K562 (cell line): ENCODE data around the gene DOCK8. TPM values are rescaled to one million over a fixed set of nuclear protein-coding genes. Genes with fewer than 3 reads are reported as not detected.

Source experiments
- ATAC-seq: fragments of 200-7000 bp; cut with Tn5 transposase; 3 replicates; pipeline ENCODE4 v1.9.1; 2020; ENCODE audit warnings: moderate library complexity
- BruUV-seq: library from RNA; stranded (reverse); fragments of 400-500 nt; replicated peaks from 2 replicates; lab custom pipeline; 2021; lab: Mats Ljungman, UMichigan
- CTCF ChIA-PET: fragments of 300-600 bp; formaldehyde crosslinking; extraction: SDS; loops from one replicate; lab custom pipeline; 2021; ENCODE audit warnings: low intra/inter-chr PET ratio; lab: Yijun Ruan, JAX
- POLR2A ChIA-PET: fragments of 300-600, 350-650 bp; sonication (Branson Sonifier 250); formaldehyde crosslinking; extraction: SDS; loops from one replicate; lab custom pipeline; 2021; ENCODE audit warnings: antibody characterized with exemption, inconsistent platforms; lab: Yijun Ruan, JAX
- DNase-seq, 4 experiments: peaks; one replicate each; pipeline versions ENCODE4 v3.0.0 to v3.0.0-alpha.2; 2011 to 2018; ENCODE audit warnings: low spot score in 3 of 4, mixed read lengths in 3 of 4; ENCODE audit errors: extremely low read depth in 1 of 4
- FAIRE-seq: peaks from 2 replicates; lab custom pipeline; 2011; peaks lifted over from hg19 to GRCh38; lab: Jason Lieb, UNC
- H2AFZ ChIP-seq: 2 replicates; pipeline ENCODE4 v1.6.0; 2011; ENCODE audit warnings: low read depth, low read length, control low read depth, inconsistent platforms
- H3K27ac ChIP-seq: fragments of 200-600 bp; 3 replicates; pipeline ENCODE4 v1.8.0; 2011; ENCODE audit warnings: low read depth, mild to moderate bottlenecking, control low read depth, inconsistent platforms, low read length, moderate library complexity, mixed read lengths; ENCODE audit errors: extremely low read depth
- H3K27me3 ChIP-seq, 2 experiments: fragments of 300-600 bp in 1 of 2; 2 replicates in 1 of 2; 3 replicates in 1 of 2; pipeline versions ENCODE4 v1.6.0 to v1.8.0; 2011; ENCODE audit warnings: inconsistent platforms in 2 of 2, low read length in 2 of 2, mild to moderate bottlenecking in 1 of 2, mixed read lengths in 1 of 2, moderate library complexity in 1 of 2; ENCODE audit not compliant: control insufficient read depth in 2 of 2, insufficient read depth in 2 of 2
- H3K36me3 ChIP-seq: fragments of 300-600 bp; 3 replicates; pipeline ENCODE4 v1.8.0; 2011; ENCODE audit warnings: mild to moderate bottlenecking, low read length, inconsistent platforms; ENCODE audit not compliant: control insufficient read depth, insufficient read depth
- H3K4me1 ChIP-seq, 2 experiments: fragments of 200-600 bp in 1 of 2; replicated peaks in 1 of 2; 2 replicates in 1 of 2; 3 replicates in 1 of 2; pipeline versions ENCODE4 v1.5.1 to v1.8.0; 2011; ENCODE audit warnings: inconsistent platforms in 2 of 2, low read length in 2 of 2, mild to moderate bottlenecking in 1 of 2, mixed read lengths in 1 of 2, moderate library complexity in 1 of 2; ENCODE audit not compliant: control insufficient read depth in 2 of 2, insufficient read depth in 2 of 2
- H3K4me2 ChIP-seq: 2 replicates; pipeline ENCODE4 v1.6.1; 2011; ENCODE audit warnings: low read length, control low read depth, inconsistent platforms, mixed read lengths; ENCODE audit not compliant: insufficient read depth
- H3K4me3 ChIP-seq: fragments of 200-600 bp; sonication (generic), shearing (Covaris generic); 2 replicates; pipeline ENCODE4 v1.5.1; 2016; ENCODE audit warnings: control low read depth, inconsistent platforms
- H3K79me2 ChIP-seq: fragments of 200-600 bp; 3 replicates; pipeline ENCODE4 v1.8.0; 2011; ENCODE audit warnings: low read length, inconsistent platforms; ENCODE audit not compliant: control insufficient read depth, insufficient read depth
- H3K9ac ChIP-seq, 2 experiments: 2 replicates each; pipeline versions ENCODE4 v1.6.0 to v1.6.1; 2011; ENCODE audit warnings: low read depth in 2 of 2, low read length in 2 of 2, control low read depth in 1 of 2, inconsistent platforms in 1 of 2, mild to moderate bottlenecking in 1 of 2, mixed read lengths in 1 of 2; ENCODE audit not compliant: insufficient read depth in 1 of 2
- H3K9me1 ChIP-seq: one replicate; pipeline ENCODE4 v1.6.0; 2011; ENCODE audit warnings: inconsistent platforms, mild to moderate bottlenecking, low read length, moderate library complexity; ENCODE audit not compliant: control insufficient read depth, insufficient read depth
- H3K9me3 ChIP-seq: replicated peaks from 2 replicates; pipeline ENCODE4 v1.5.1; 2011; ENCODE audit warnings: low read depth, low read length, inconsistent platforms; ENCODE audit not compliant: control insufficient read depth, insufficient read depth
- H4K20me1 ChIP-seq: replicated peaks from 2 replicates; pipeline ENCODE4 v1.6.1; 2011; ENCODE audit warnings: low read length, inconsistent platforms, mixed read lengths; ENCODE audit not compliant: control insufficient read depth, insufficient read depth
- CTCF ChIP-seq, 3 experiments: IDR thresholded peaks in 2 of 3; conservative IDR thresholded peaks in 1 of 3; 2 replicates each; pipeline ENCODE4 v1.5.1; 2011 to 2012; ENCODE audit warnings: low read length in 3 of 3, mild to moderate bottlenecking in 3 of 3, control low read depth in 2 of 3, improper control_type of control experiment in 1 of 3, inconsistent platforms in 1 of 3, low read depth in 1 of 3, mixed read lengths in 1 of 3, moderate library complexity in 1 of 3; ENCODE audit not compliant: insufficient read depth in 2 of 3
- RAD21 ChIP-seq, 2 experiments: fragments of 250-450 bp in 1 of 2; fragments of 450-650 bp in 1 of 2; sonication (Bioruptor Pico) in 1 of 2; formaldehyde crosslinking in 1 of 2; IDR thresholded peaks in 1 of 2; conservative IDR thresholded peaks in 1 of 2; 2 replicates each; pipeline versions ENCODE4 v1.4.0 to v1.8.0; 2020 to 2022; ENCODE audit warnings: mild to moderate bottlenecking in 2 of 2, moderate library complexity in 1 of 2
- REST ChIP-seq, 2 experiments: fragments of 450-650 bp; formaldehyde crosslinking in 1 of 2; IDR thresholded peaks; 2 replicates each; pipeline versions ENCODE4 v1.4.0 to v1.6.1; 2014 to 2020; ENCODE audit warnings: mild to moderate bottlenecking in 2 of 2, borderline replicate concordance in 1 of 2, low read depth in 1 of 2
- SMAD1 ChIP-seq: fragments of 150-350 bp; IDR thresholded peaks from 2 replicates; pipeline ENCODE4 v1.6.1; 2014; ENCODE audit warnings: low read length, low read depth; ENCODE audit not compliant: partially characterized antibody
- SMC3 ChIP-seq: conservative IDR thresholded peaks from 2 replicates; pipeline ENCODE4 v1.6.1; 2011; ENCODE audit warnings: low read depth, low read length, improper control_type of control experiment; ENCODE audit not compliant: insufficient read depth
- WGBS: fragments of 100-300 bp; shearing (Covaris generic); methylation state at CpG from one replicate; pipeline ENCODE4 v1.1.6; 2016; ENCODE audit warnings: low coverage, mixed read lengths; ENCODE audit not compliant: insufficient coverage; ENCODE audit errors: missing lambda C conversion rate; 5-methylcytosine and 5-hydroxymethylcytosine counted together
- in situ Hi-C: fragments of 300-500 bp; cut with MboI; formaldehyde crosslinking; loops from 4 replicates; pipeline ENCODE4 v1.15.0; 2018; ENCODE audit warnings: inconsistent platforms, mixed read lengths
- intact Hi-C: fragments of 100-400 bp; cut with micrococcal nuclease; formaldehyde crosslinking; loops from 2 replicates; pipeline ENCODE4 v1.14.2; 2022
- polyA plus RNA-seq, 8 experiments: library from polyadenylated mRNA; depleted of rRNA in 4 of 8; stranded (reverse) in 5 of 8; unstranded in 3 of 8; fragments of >200 nt; fragmentation: Nextera tagmentation in 2 of 8; fragmentation: Illumina TruSeq in 1 of 8; extraction: Ambion mirVana in 2 of 8; extraction: Trizol in 1 of 8; gene quantifications; 2 replicates each; pipeline versions ENCODE4 v1.2.1 to v1.2.3, GENCODE V29; 2011 to 2014; ENCODE audit warnings: inconsistent platforms in 1 of 8, missing spikeins in 1 of 8
- total RNA-seq, 7 experiments: library from RNA; depleted of rRNA in 6 of 7; stranded (reverse); fragments of >200 nt in 6 of 7; fragmentation: Illumina TruSeq in 2 of 7; extraction: Trizol in 2 of 7; gene quantifications; 2 replicates each; pipeline versions ENCODE4 v1.2.1 to v1.2.3, GENCODE V29; 2011 to 2021; ENCODE audit warnings: low replicate concordance in 1 of 7

Gene DOCK8
- total and polyA plus RNA-seq, 9 of the 15 experiments (the other 6 are each of a cell fraction or from before 2014, with no cell fraction given), result 14.4 to 53.8 (median 25.1) TPM

GRCh38 chr9:385818-386398 is 171.2 kb downstream of the DOCK8 start:
- no peaks in the 10 kb centered on the region for H3K9me3 ChIP-seq
- ChIA-PET CTCF (interaction anchor here (0.5 to 1.0 kb wide), 2 partner anchors 176 to 623 kb away, joined by 3 to 5 read pairs; no protein-coding TSS in a partner anchor), POLR2A (no interaction called here)
- H3K36me3 ChIP-seq, result peaks cover 45% of the 10 kb centered on the region; the same call in 2 of the 3 replicates
- no peaks in the 10 kb centered on the region for H4K20me1 ChIP-seq
- no peaks in the 10 kb centered on the region for H3K27me3 ChIP-seq
- no peaks in the 10 kb centered on the region for H3K9me1 ChIP-seq
- WGBS, result 61% methylated on average over 9 of the region's 9 CpGs
- H2AFZ ChIP-seq, result no peak overlapping the region
- ATAC-seq (peak; percentile 95), DNase-seq (peak; percentile 28 to 46 (median 34))
- no peak overlapping the region for H3K4me2 ChIP-seq
- BruUV-seq, result no TSS peak
- no peak overlapping the region for H3K4me3 ChIP-seq
- H3K27ac ChIP-seq, result no peak overlapping the region
- TF ChIP-seq RAD21 (CRISPR knock-in tag; conservative IDR thresholded peaks at IDR 0.05 in 1 of 2, IDR thresholded peaks at IDR 0.05 in 1 of 2) (peak; percentile 30 to 45), SMC3 (peak; percentile 35; the same call in 1 of the 2 replicates), REST (IDR thresholded peaks at IDR 0.05; ENCODE audit: borderline replicate concordance) (0 out of 2 replicates have a peak, but pooled peaks have one; percentile 27), REST (CRISPR knock-in tag; IDR thresholded peaks at IDR 0.05; ENCODE audit: low read depth) (no peak), SMAD1 (no peak), CTCF (IDR thresholded peaks at IDR 0.05 in 2 of 3, conservative IDR thresholded peaks at IDR 0.05 in 1 of 3; ENCODE audit: insufficient read depth in 2 of 3, low read depth in 1 of 3, low read length in 3 of 3) (peak; percentile 58 to 70 (median 62))
- TF ChIP-seq, all 486 proteins: peak for 4
- Histone ChIP-seq H3K4me1 (no peaks in the 10 kb centered on the region), H3K9ac (no peak overlapping the region), H3K79me2 (no peaks in the 10 kb centered on the region)
- in situ Hi-C loops, result no loop called here
- FAIRE-seq, result peak; percentile 80
- intact Hi-C loops, result loop anchor here (5.0 kb wide), 2 partner anchors 166 to 376 kb away; no protein-coding TSS in a partner anchor
